HepG2 (cell line): ENCODE data around the gene CES3. TPM values are rescaled to one million over a fixed set of nuclear protein-coding genes. Genes with fewer than 3 reads are reported as not detected.

Experiments
- CC2D1A ChIP-seq: sonication (generic); formaldehyde crosslinking; IDR thresholded peaks from 2 replicates; pipeline ENCODE4 v1.8.1; 2023; ENCODE audit warnings: mild to moderate bottlenecking, missing genetic modification reagents
- HMG20B ChIP-seq: conservative IDR thresholded peaks from 2 replicates; pipeline ENCODE4 v1.6.1; 2016; ENCODE audit warnings: missing genetic modification reagents, missing compliant biosample characterization
- NFKB2 ChIP-seq: sonication (generic); formaldehyde crosslinking; IDR thresholded peaks from 2 replicates; pipeline ENCODE4 v1.4.0; 2020; ENCODE audit warnings: missing genetic modification reagents, borderline replicate concordance
- NR1H2 ChIP-seq: sonication (generic); formaldehyde crosslinking; IDR thresholded peaks from 2 replicates; pipeline ENCODE4 v1.8.1; 2022; ENCODE audit warnings: low read depth, missing genetic modification reagents, borderline replicate concordance
- PHF20 ChIP-seq: sonication (generic); formaldehyde crosslinking; IDR thresholded peaks from 2 replicates; pipeline ENCODE4 v1.5.0; 2020; ENCODE audit warnings: mild to moderate bottlenecking, missing genetic modification reagents
- RXRB ChIP-seq: IDR thresholded peaks from 2 replicates; pipeline ENCODE4 v1.6.1; 2016; ENCODE audit warnings: borderline replicate concordance, missing genetic modification reagents, missing compliant biosample characterization
- SALL2 ChIP-seq: sonication (generic); formaldehyde crosslinking; IDR thresholded peaks from 2 replicates; pipeline ENCODE4 v1.8.1; 2023; ENCODE audit warnings: mild to moderate bottlenecking, missing genetic modification reagents, inconsistent platforms
- TCF12 ChIP-seq, 2 experiments: fragments of 450-650 bp in 1 of 2; sonication (generic) in 1 of 2; formaldehyde crosslinking in 1 of 2; IDR thresholded peaks; 2 replicates each; pipeline versions ENCODE4 v1.6.1 to v1.8.0; 2017 to 2022; ENCODE audit warnings: antibody characterized with exemption in 1 of 2, mild to moderate bottlenecking in 1 of 2, missing genetic modification reagents in 1 of 2, moderate library complexity in 1 of 2
- TCF7 ChIP-seq: sonication (generic); IDR thresholded peaks from 2 replicates; pipeline ENCODE4 v1.6.1; 2016; ENCODE audit warnings: antibody characterized with exemption, low read depth
- ZBTB3 ChIP-seq: sonication (generic); formaldehyde crosslinking; IDR thresholded peaks from 2 replicates; pipeline ENCODE4 v1.4.0; 2020; ENCODE audit warnings: low read depth, mild to moderate bottlenecking, moderate library complexity, missing genetic modification reagents, borderline replicate concordance
- ZFP1 ChIP-seq: IDR thresholded peaks from 2 replicates; pipeline ENCODE4 v1.6.1; 2016
- ZFP62 ChIP-seq: sonication (generic); formaldehyde crosslinking; IDR thresholded peaks from 2 replicates; pipeline ENCODE4 v1.4.0; 2020; ENCODE audit warnings: missing genetic modification reagents
- ZFY ChIP-seq: sonication (generic); formaldehyde crosslinking; IDR thresholded peaks from 2 replicates; pipeline ENCODE4 v1.4.0; 2020; ENCODE audit warnings: missing genetic modification reagents
- ZNF143 ChIP-seq: sonication (generic); formaldehyde crosslinking; IDR thresholded peaks from 2 replicates; pipeline ENCODE4 v1.4.0; 2020; ENCODE audit warnings: missing genetic modification reagents
- ZNF230 ChIP-seq: sonication (generic); formaldehyde crosslinking; IDR thresholded peaks from 2 replicates; pipeline ENCODE4 v1.4.0; 2020; ENCODE audit warnings: mild to moderate bottlenecking, missing genetic modification reagents
- ZNF484 ChIP-seq: sonication (generic); formaldehyde crosslinking; IDR thresholded peaks from 2 replicates; pipeline ENCODE4 v1.5.1; 2020; ENCODE audit warnings: mild to moderate bottlenecking, low read depth, missing genetic modification reagents, borderline replicate concordance
- ZNF619 ChIP-seq: sonication (generic); formaldehyde crosslinking; IDR thresholded peaks from 2 replicates; pipeline ENCODE4 v1.4.0; 2020; ENCODE audit warnings: mild to moderate bottlenecking, missing genetic modification reagents
- ZNF703 ChIP-seq: sonication (generic); formaldehyde crosslinking; IDR thresholded peaks from 2 replicates; pipeline ENCODE4 v1.5.1; 2020; ENCODE audit warnings: missing genetic modification reagents, mild to moderate bottlenecking, moderate library complexity, borderline replicate concordance
- ZNF773 ChIP-seq: sonication (generic); formaldehyde crosslinking; IDR thresholded peaks from 2 replicates; pipeline ENCODE4 v1.4.0; 2020; ENCODE audit warnings: missing genetic modification reagents, borderline replicate concordance
- ZNF776 ChIP-seq: sonication (generic); formaldehyde crosslinking; IDR thresholded peaks from 2 replicates; pipeline ENCODE4 v1.4.0; 2020; ENCODE audit warnings: mild to moderate bottlenecking, missing genetic modification reagents
- polyA plus RNA-seq, 8 experiments: library from polyadenylated mRNA; depleted of rRNA in 3 of 8; stranded (reverse) in 7 of 8; unstranded in 1 of 8; fragments of >200 nt; fragmentation: Illumina TruSeq in 4 of 8; extraction: Trizol in 4 of 8; gene quantifications; 2 replicates each; pipeline versions ENCODE4 v1.2.1 to v1.2.3, GENCODE V29; 2011 to 2016; ENCODE audit warnings: low read depth in 4 of 8, missing spikeins in 1 of 8, mixed read lengths in 1 of 8; ENCODE audit not compliant: insufficient read depth in 1 of 8
- total RNA-seq, 5 experiments: library from RNA; depleted of rRNA; stranded (reverse); fragments of >200 nt; fragmentation: Illumina TruSeq; extraction: Trizol; gene quantifications; 2 replicates each; pipeline ENCODE4 v1.2.3, GENCODE V29; 2016; ENCODE audit warnings: low read depth in 1 of 5
- TF ChIP-seq, protein P1 (sequence below): sonication (generic); formaldehyde crosslinking; IDR thresholded peaks from 2 replicates; pipeline ENCODE4 v1.8.0; 2022; ENCODE audit warnings: mild to moderate bottlenecking, missing genetic modification reagents
- TF ChIP-seq, protein P2 (sequence below): conservative IDR thresholded peaks from 2 replicates; pipeline ENCODE4 v1.6.1; 2018; ENCODE audit warnings: missing genetic modification reagents
- TF ChIP-seq, protein P3 (sequence below): sonication (generic); formaldehyde crosslinking; IDR thresholded peaks from 2 replicates; pipeline ENCODE4 v1.4.0; 2020; ENCODE audit warnings: missing genetic modification reagents, borderline replicate concordance
- TF ChIP-seq, protein P4 (sequence below): sonication (generic); formaldehyde crosslinking; IDR thresholded peaks from 2 replicates; pipeline ENCODE4 v1.8.0; 2022; ENCODE audit warnings: low read depth, missing genetic modification reagents

The CES3 gene
- total and polyA plus RNA-seq, 2 of the 13 experiments (the other 11 are each of a cell fraction or from before 2014, with no cell fraction given) = 6.6 to 17.4 TPM

DNA sequence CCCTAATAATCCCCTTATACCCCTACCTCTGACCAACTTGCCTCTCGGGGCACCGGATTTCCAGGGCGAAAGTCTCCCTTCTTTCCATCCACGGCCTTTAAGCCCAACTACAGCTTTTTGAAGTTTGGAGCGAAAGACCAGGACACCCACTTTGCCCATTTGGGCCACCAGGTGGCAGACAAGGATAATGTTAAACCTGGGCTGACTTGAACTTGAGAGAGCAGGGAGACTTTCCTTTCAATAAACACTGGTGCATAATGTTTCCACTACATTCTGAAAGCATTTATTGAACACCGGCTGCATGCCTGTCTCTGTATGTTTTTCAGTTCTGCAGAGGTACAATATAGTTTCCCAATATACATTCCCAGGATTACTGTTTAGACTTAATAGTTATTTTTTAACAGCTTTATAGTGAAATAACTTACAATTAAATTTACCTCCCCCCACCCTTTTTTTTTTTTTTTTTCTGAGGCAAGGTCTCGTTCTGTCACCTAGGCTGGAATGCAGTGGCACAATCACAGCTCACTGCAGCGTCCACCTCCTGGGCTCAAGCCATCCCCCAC, 6.9 kb upstream of the CES3 start (continued):
- TF ChIP-seq, protein P1, sequence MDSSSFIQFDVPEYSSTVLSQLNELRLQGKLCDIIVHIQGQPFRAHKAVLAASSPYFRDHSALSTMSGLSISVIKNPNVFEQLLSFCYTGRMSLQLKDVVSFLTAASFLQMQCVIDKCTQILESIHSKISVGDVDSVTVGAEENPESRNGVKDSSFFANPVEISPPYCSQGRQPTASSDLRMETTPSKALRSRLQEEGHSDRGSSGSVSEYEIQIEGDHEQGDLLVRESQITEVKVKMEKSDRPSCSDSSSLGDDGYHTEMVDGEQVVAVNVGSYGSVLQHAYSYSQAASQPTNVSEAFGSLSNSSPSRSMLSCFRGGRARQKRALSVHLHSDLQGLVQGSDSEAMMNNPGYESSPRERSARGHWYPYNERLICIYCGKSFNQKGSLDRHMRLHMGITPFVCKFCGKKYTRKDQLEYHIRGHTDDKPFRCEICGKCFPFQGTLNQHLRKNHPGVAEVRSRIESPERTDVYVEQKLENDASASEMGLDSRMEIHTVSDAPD (CRISPR knock-in tag) = no peak
- TF ChIP-seq TCF12 (IDR thresholded peaks at IDR 0.05) (no peak), TCF12 (CRISPR knock-in tag; IDR thresholded peaks at IDR 0.05) (no peak), NFKB2 (CRISPR knock-in tag) (no peak), ZNF703 (CRISPR knock-in tag) (no peak), PHF20 (CRISPR knock-in tag) (no peak), SALL2 (CRISPR knock-in tag) (no peak), HMG20B (CRISPR knock-in tag) (0 out of 2 replicates have a peak, but pooled peaks have one; percentile 27), ZBTB3 (CRISPR knock-in tag) (no peak), ZFY (no peak), ZNF484 (no peak), ZFP62 (no peak), RXRB (peak; percentile 71; the same call in 1 of the 2 replicates), ZNF773 (CRISPR knock-in tag) (no peak), TCF7 (no peak), CC2D1A (CRISPR knock-in tag) (no peak), ZNF776 (no peak), NR1H2 (CRISPR knock-in tag) (no peak), ZFP1 (CRISPR knock-in tag) (no peak), ZNF619 (CRISPR knock-in tag) (no peak), ZNF143 (CRISPR knock-in tag) (no peak), ZNF230 (CRISPR knock-in tag) (no peak)
- TF ChIP-seq, protein P2, sequence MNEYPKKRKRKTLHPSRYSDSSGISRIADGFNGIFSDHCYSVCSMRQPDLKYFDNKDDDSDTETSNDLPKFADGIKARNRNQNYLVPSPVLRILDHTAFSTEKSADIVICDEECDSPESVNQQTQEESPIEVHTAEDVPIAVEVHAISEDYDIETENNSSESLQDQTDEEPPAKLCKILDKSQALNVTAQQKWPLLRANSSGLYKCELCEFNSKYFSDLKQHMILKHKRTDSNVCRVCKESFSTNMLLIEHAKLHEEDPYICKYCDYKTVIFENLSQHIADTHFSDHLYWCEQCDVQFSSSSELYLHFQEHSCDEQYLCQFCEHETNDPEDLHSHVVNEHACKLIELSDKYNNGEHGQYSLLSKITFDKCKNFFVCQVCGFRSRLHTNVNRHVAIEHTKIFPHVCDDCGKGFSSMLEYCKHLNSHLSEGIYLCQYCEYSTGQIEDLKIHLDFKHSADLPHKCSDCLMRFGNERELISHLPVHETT (CRISPR knock-in tag) = no peak
- TF ChIP-seq, protein P3, sequence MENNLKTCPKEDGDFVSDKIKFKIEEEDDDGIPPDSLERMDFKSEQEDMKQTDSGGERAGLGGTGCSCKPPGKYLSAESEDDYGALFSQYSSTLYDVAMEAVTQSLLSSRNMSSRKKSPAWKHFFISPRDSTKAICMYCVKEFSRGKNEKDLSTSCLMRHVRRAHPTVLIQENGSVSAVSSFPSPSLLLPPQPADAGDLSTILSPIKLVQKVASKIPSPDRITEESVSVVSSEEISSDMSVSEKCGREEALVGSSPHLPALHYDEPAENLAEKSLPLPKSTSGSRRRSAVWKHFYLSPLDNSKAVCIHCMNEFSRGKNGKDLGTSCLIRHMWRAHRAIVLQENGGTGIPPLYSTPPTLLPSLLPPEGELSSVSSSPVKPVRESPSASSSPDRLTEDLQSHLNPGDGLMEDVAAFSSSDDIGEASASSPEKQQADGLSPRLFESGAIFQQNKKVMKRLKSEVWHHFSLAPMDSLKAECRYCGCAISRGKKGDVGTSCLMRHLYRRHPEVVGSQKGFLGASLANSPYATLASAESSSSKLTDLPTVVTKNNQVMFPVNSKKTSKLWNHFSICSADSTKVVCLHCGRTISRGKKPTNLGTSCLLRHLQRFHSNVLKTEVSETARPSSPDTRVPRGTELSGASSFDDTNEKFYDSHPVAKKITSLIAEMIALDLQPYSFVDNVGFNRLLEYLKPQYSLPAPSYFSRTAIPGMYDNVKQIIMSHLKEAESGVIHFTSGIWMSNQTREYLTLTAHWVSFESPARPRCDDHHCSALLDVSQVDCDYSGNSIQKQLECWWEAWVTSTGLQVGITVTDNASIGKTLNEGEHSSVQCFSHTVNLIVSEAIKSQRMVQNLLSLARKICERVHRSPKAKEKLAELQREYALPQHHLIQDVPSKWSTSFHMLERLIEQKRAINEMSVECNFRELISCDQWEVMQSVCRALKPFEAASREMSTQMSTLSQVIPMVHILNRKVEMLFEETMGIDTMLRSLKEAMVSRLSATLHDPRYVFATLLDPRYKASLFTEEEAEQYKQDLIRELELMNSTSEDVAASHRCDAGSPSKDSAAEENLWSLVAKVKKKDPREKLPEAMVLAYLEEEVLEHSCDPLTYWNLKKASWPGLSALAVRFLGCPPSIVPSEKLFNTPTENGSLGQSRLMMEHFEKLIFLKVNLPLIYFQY (CRISPR knock-in tag) = no peak
- TF ChIP-seq, protein P4, sequence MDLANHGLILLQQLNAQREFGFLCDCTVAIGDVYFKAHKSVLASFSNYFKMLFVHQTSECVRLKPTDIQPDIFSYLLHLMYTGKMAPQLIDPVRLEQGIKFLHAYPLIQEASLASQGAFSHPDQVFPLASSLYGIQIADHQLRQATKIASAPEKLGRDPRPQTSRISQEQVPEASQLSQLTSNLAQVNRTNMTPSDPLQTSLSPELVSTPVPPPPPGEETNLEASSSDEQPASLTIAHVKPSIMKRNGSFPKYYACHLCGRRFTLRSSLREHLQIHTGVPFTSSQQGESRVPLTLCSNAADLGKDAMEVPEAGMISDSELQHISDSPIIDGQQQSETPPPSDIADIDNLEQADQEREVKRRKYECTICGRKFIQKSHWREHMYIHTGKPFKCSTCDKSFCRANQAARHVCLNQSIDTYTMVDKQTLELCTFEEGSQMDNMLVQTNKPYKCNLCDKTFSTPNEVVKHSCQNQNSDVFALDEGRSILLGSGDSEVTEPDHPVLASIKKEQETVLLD (CRISPR knock-in tag) = no peak
